Renal cortex interstitium (tissue), 11 donors: Measurements from ENCODE around the gene IP6K3. TPM values are rescaled to one million over a fixed set of nuclear protein-coding genes. Genes with fewer than 3 reads are reported as not detected.

ENCODE experiments used
- DNase-seq, 11 donors: peaks; one replicate each; pipeline ENCODE4 v3.0.0-alpha.2; 2013; ENCODE audit warnings: low read depth in 9 of 11, low spot score in 4 of 11; ENCODE audit errors: extremely low read depth in 1 of 11
- polyA plus RNA-seq, 3 donors: library from polyadenylated mRNA; unstranded; fragments of 120-200 nt; gene quantifications; one replicate each; pipeline ENCODE4 v1.2.1, GENCODE V29; 2013; ENCODE audit not compliant: insufficient read length in 3 of 3

IP6K3 gene
- polyA plus RNA-seq, 3 donors: 0.93 to 1.1 (median 1.1) TPM

GRCh38 chr6:33746036-33746600 is 587 bp downstream of the IP6K3 start:
- no peak for DNase-seq

- no peak for DNase-seq
Observed at GRCh38 chr6:33745548-33745947, 1.2 kb downstream of the IP6K3 start.

GRCh38 chr6:33744895-33745546 is 1.7 kb downstream of the IP6K3 start:
- DNase-seq: no peak

GRCh38 chr6:33744001-33744848 is 2.5 kb downstream of the IP6K3 start:
- DNase-seq: peak; percentile 66 to 81 (median 74)

- DNase-seq: no peak
Observed at GRCh38 chr6:33742837-33743236, 3.9 kb downstream of the IP6K3 start.

GRCh38 chr6:33742092-33742491 is 4.6 kb downstream of the IP6K3 start:
- DNase-seq: no peak

GRCh38 chr6:33740794-33741193 is 5.9 kb downstream of the IP6K3 start:
- no peak for DNase-seq

- no peak for DNase-seq
Observed at GRCh38 chr6:33740204-33740608, 6.5 kb downstream of the IP6K3 start.

- no peak for DNase-seq
Observed at GRCh38 chr6:33739571-33739970, 7.1 kb downstream of the IP6K3 start.

GRCh38 chr6:33738879-33739278 is 7.8 kb downstream of the IP6K3 start:
- DNase-seq: no peak

- DNase-seq: no peak
Observed at GRCh38 chr6:33738153-33738552, 8.6 kb downstream of the IP6K3 start.

GRCh38 chr6:33737267-33738026 is 9.3 kb downstream of the IP6K3 start:
- no peak for DNase-seq

- no peak for DNase-seq
Observed at GRCh38 chr6:33735216-33735615, 11.5 kb downstream of the IP6K3 start.

GRCh38 chr6:33733709-33734007 is 13.0 kb downstream of the IP6K3 start:
- no peak for DNase-seq

GRCh38 chr6:33732817-33733708 is 13.6 kb downstream of the IP6K3 start:
- DNase-seq: no peak

GRCh38 chr6:33732385-33732784 is 14.3 kb downstream of the IP6K3 start:
- no peak for DNase-seq

- no peak for DNase-seq
Observed at GRCh38 chr6:33731751-33732282, 14.9 kb downstream of the IP6K3 start.

- no peak for DNase-seq
Observed at GRCh38 chr6:33731035-33731434, 15.7 kb downstream of the IP6K3 start.

GRCh38 chr6:33730611-33731010 is 16.1 kb downstream of the IP6K3 start:
- no peak for DNase-seq
